Natural killer cell (primary cell): Measurements from ENCODE around the gene FOXN3. TPM values are rescaled to one million over a fixed set of nuclear protein-coding genes. Genes with fewer than 3 reads are reported as not detected.
A peak's percentile ranks its signal among the peaks of the same experiment; 100 is the strongest.
"Not testable (repeated sequence)": the region's sequence is repeated elsewhere in the genome, so short reads cannot be mapped to it uniquely, and the experiment has no call there.

Source experiments
- ATAC-seq, 3 donors: fragments of 150-1000 bp in 2 of 3; fragments of 200-7000 bp in 1 of 3; cut with Tn5 transposase; 1 replicate in 1 of 3; 2 replicates in 2 of 3; pipeline ENCODE4 v1.10.0; 2021; ENCODE audit warnings: mild to moderate bottlenecking in 2 of 3, moderate library complexity in 2 of 3
- DNase-seq, 2 donors: peaks; one replicate each; pipeline versions ENCODE4 v3.0.0 to v3.0.0-alpha.2; 2013 to 2021; ENCODE audit warnings: mixed read lengths in 1 of 2
- H3K27ac ChIP-seq: one replicate; pipeline ENCODE4 v1.5.1; 2013; ENCODE audit warnings: mild to moderate bottlenecking, low read length
- H3K27me3 ChIP-seq: one replicate; pipeline ENCODE4 v1.6.1; 2013; ENCODE audit warnings: low read length; ENCODE audit not compliant: control insufficient read depth, insufficient read depth
- H3K36me3 ChIP-seq: one replicate; pipeline ENCODE4 v1.6.1; 2013; ENCODE audit warnings: low read length; ENCODE audit not compliant: control insufficient read depth, insufficient read depth
- H3K4me1 ChIP-seq: one replicate; pipeline ENCODE4 v1.6.1; 2013; ENCODE audit warnings: low read length; ENCODE audit not compliant: control insufficient read depth, insufficient read depth
- H3K4me3 ChIP-seq: one replicate; pipeline ENCODE4 v1.5.1; 2013; ENCODE audit warnings: low read length
- H3K9me3 ChIP-seq: one replicate; pipeline ENCODE4 v1.6.1; 2013; ENCODE audit warnings: low read length; ENCODE audit not compliant: control insufficient read depth, insufficient read depth
- H3K27ac Mint-ChIP-seq, 2 donors: one replicate each; pipeline ENCODE4 v1.8.0; 2022; ENCODE audit warnings: mild to moderate bottlenecking in 2 of 2, mixed read lengths in 2 of 2, moderate library complexity in 1 of 2
- H3K27me3 Mint-ChIP-seq, 2 donors: one replicate each; pipeline ENCODE4 v1.8.0; 2022; ENCODE audit warnings: low read depth in 2 of 2, mixed read lengths in 2 of 2
- H3K36me3 Mint-ChIP-seq: one replicate; pipeline ENCODE4 v1.8.0; 2022; ENCODE audit warnings: mixed read lengths
- H3K4me1 Mint-ChIP-seq, 2 donors: one replicate each; pipeline ENCODE4 v1.8.0; 2022; ENCODE audit warnings: mixed read lengths in 2 of 2
- H3K4me3 Mint-ChIP-seq: one replicate; pipeline ENCODE4 v1.8.0; 2022; ENCODE audit warnings: mild to moderate bottlenecking, moderate library complexity, mixed read lengths
- H3K9me3 Mint-ChIP-seq, 2 donors: one replicate each; pipeline ENCODE4 v1.8.0; 2022; ENCODE audit warnings: mixed read lengths in 2 of 2
- CTCF ChIP-seq: fragments of 200-600 bp; IDR thresholded peaks from one replicate; pipeline ENCODE4 v1.8.0; 2022; ENCODE audit warnings: antibody characterized with exemption
- WGBS: methylation state at CpG from one replicate; pipeline ENCODE4 v1.1.7; 2013; ENCODE audit warnings: missing lambda C conversion rate; ENCODE audit not compliant: insufficient coverage; 5-methylcytosine and 5-hydroxymethylcytosine counted together
- intact Hi-C: fragments of 100-400 bp; cut with micrococcal nuclease; formaldehyde crosslinking; loops from one replicate; pipeline ENCODE4 v1.14.2; 2022
- total RNA-seq, 4 donors: library from RNA; stranded (reverse); fragments of 120-200 nt in 1 of 4; gene quantifications; one replicate each; pipeline versions ENCODE4 v1.2.3 to v1.2.4, GENCODE V29; 2013 to 2022

FOXN3 gene
- total RNA-seq, 3 donors from 2014 or later (not counting 1 experiment from before 2014, with no cell fraction given), result 209 to 216 (median 209) TPM

DNA sequence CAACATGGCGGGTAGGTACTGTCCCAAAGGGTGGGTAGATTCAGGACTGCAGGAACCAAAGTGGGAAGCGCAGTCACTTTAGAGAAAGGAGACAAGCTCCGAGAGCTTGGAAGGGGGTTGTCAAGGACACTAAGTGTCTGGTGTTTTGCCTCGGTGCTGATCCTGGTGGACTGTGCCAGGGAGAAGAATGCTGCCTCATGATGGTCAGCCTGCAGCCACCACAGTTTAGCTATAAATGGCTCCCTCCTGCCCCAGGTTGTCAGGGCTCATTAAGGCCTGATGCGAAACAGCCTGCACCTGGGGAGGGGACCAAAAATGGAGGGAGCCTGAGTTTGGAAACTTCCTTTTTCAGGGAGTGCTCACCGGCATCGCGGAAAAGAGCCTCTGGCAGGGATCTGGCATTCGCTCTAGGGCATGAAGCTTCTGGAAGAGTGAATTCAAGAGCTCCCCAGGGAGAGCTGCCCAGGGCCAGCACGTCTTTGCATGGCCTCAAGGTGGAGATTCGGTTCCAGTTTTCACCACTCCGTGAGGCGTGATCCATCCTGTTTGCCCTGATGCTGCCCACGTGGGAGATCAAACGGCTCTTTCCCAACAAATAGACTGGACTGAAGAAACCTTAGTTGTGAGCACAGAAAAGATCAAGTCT is 164.0 kb downstream of the FOXN3 start:
- H3K27me3 ChIP-seq, result no peaks in the 10 kb centered on the region
- H3K9me3 Mint-ChIP-seq, result no peaks in the 10 kb centered on the region
- ATAC-seq, result no peak
- H3K36me3 ChIP-seq, result no peaks in the 10 kb centered on the region
- no peak for DNase-seq
- peaks cover 77 to 84% of the 10 kb centered on the region in 2 donors for H3K4me1 Mint-ChIP-seq
- H3K4me1 ChIP-seq, result peaks cover 28% of the 10 kb centered on the region
- H3K4me3 ChIP-seq, result no peak overlapping the region
- no peak for TF ChIP-seq CTCF
- H3K36me3 Mint-ChIP-seq, result no peaks in the 10 kb centered on the region
- peak overlapping the region; percentile 70 to 79 for H3K27ac Mint-ChIP-seq
- no peak overlapping the region for H3K4me3 Mint-ChIP-seq
- no peaks in the 10 kb centered on the region for H3K27me3 Mint-ChIP-seq
- no peaks in the 10 kb centered on the region for H3K9me3 ChIP-seq
- H3K27ac ChIP-seq, result no peak overlapping the region
- 86% methylated on average over 15 of the region's 15 CpGs for WGBS
- intact Hi-C loops, result no loop called here

DNA sequence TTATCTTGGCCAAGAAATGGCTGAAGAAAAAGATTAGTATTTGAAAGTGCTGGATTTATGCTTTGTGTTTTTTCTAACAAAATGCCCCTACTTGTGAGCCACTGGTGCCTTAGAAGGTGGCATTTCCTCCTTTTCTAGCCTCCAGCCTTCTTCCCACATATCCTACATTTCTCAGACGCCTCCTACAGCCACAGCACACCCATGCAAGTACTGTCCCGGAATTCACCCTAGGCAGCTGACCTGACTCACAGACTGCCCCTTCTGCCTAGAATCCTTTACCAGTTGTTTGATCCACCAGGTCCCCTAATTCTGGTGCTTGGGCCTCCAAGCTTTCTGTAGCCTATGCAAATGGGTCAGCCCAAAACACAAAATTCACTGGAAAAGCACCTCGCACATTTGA is 166.0 kb downstream of the FOXN3 start:
- H3K4me1 Mint-ChIP-seq, result peaks cover 72 to 74% of the 10 kb centered on the region in 2 donors
- intact Hi-C loops, result no loop called here
- Histone ChIP-seq H3K27me3 (no peaks in the 10 kb centered on the region), H3K4me3 (no peak overlapping the region), H3K27ac (no peak overlapping the region), H3K36me3 (no peaks in the 10 kb centered on the region), H3K4me1 (peaks cover 35% of the 10 kb centered on the region), H3K9me3 (no peaks in the 10 kb centered on the region)
- no peaks in the 10 kb centered on the region for H3K27me3 Mint-ChIP-seq
- H3K27ac Mint-ChIP-seq, result peak overlapping the region; percentile 67 to 70
- H3K9me3 Mint-ChIP-seq, result no peaks in the 10 kb centered on the region
- ATAC-seq (no peak), DNase-seq (no peak)
- no peaks in the 10 kb centered on the region for H3K36me3 Mint-ChIP-seq
- WGBS, result 100% methylated on average over 2 of the region's 3 CpGs
- peak overlapping the region; percentile 13 for H3K4me3 Mint-ChIP-seq
- no peak for TF ChIP-seq CTCF

GRCh38 chr14:89250655-89250975 is 166.4 kb downstream of the FOXN3 start:
- H3K4me3 Mint-ChIP-seq, H3K4me3 ChIP-seq, H3K27me3 Mint-ChIP-seq, H3K9me3 Mint-ChIP-seq, H3K27me3 ChIP-seq, intact Hi-C loops, H3K36me3 Mint-ChIP-seq, DNase-seq, H3K27ac ChIP-seq, H3K36me3 ChIP-seq, ATAC-seq, H3K9me3 ChIP-seq: not testable (repeated sequence)
- peaks cover 32% of the 10 kb centered on the region for H3K4me1 ChIP-seq
- 91% methylated on average over 4 of the region's 4 CpGs for WGBS
- peak overlapping the region; percentile 67 to 70 for H3K27ac Mint-ChIP-seq
- peaks cover 68 to 69% of the 10 kb centered on the region in 2 donors for H3K4me1 Mint-ChIP-seq

DNA sequence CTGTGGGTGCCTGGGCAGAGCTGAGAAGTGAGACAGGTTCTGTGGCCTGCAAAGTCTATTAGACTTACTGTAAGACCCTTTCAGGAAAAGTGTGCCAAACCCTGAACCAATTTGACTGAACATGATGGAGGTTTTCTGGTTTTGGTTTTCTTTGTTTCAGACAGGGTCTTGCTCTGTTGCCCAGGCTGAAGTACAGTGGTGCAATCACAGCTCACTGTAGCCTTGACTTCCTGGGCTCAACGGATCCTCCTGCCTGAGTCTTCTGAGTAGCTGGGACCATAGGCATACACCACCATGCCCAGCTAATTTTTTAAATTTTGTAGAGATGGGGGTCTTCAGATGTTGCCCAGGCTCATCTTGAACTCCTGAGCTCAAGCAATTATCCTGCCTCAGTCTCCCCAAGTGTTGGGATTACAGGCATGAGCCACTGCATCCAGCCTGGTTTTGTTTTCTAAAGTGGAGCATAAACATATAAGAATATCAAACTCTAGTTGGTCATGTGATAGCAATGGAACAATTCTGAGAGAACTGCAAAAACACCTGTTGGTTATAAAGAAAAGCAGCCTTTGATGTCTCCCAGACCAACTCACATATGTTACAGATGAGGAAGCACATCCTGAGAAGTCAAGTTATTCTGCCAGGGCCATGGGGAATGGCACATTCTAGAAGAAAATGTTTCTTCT is 166.9 kb downstream of the FOXN3 start:
- Mint-ChIP-seq H3K4me3 (no peak overlapping the region), H3K4me1 (peaks cover 63 to 68% of the 10 kb centered on the region in 2 donors), H3K27me3 (no peaks in the 10 kb centered on the region), H3K27ac (peak overlapping the region; percentile 67 to 70), H3K36me3 (no peaks in the 10 kb centered on the region), H3K9me3 (no peaks in the 10 kb centered on the region)
- Histone ChIP-seq H3K36me3 (no peaks in the 10 kb centered on the region), H3K9me3 (no peaks in the 10 kb centered on the region), H3K4me3 (no peak overlapping the region), H3K27ac (no peak overlapping the region), H3K27me3 (no peaks in the 10 kb centered on the region), H3K4me1 (peaks cover 30% of the 10 kb centered on the region)
- no peak for TF ChIP-seq CTCF
- intact Hi-C loops, result no loop called here
- DNase-seq, result no peak
- 67% methylated on average over 1 of the region's 1 CpG for WGBS
- no peak for ATAC-seq
